ENCODE results near the gene ANGPTL8. TPM values are rescaled to one million over a fixed set of nuclear protein-coding genes. Genes with fewer than 3 reads are reported as not detected.

ANGPTL8 gene
- total and polyA plus RNA-seq, 10 of the 15 experiments (the other 5 are each of a cell fraction or from before 2014, with no cell fraction given) = not detected

GRCh38 chr19:11265785-11266236 is 26.4 kb downstream of the ANGPTL8 start:
- Histone ChIP-seq H3K4me1 (ENCODE audit: control insufficient read depth, insufficient read depth, low read length) (peaks cover 5% of the 10 kb centered on the region; the same call in 1 of the 2 replicates), H3K36me3 (ENCODE audit: control insufficient read depth in 2 of 2, insufficient read depth in 2 of 2, low read length in 1 of 2) (no peaks in the 10 kb centered on the region), H3K27me3 (replicated peaks in 1 of 2; ENCODE audit: control insufficient read depth in 2 of 2, insufficient read depth in 2 of 2, low read length in 1 of 2) (no peaks in the 10 kb centered on the region), H3K9ac (ENCODE audit: control insufficient read depth, insufficient read depth, low read length) (no peak overlapping the region), H3K27ac (ENCODE audit: control insufficient read depth, insufficient read depth) (no peak overlapping the region), H2AFZ (ENCODE audit: control insufficient read depth, low read depth, low read length) (no peak overlapping the region), H3K79me2 (ENCODE audit: control insufficient read depth, insufficient read depth, low read length) (no peaks in the 10 kb centered on the region), H3K4me2 (ENCODE audit: control insufficient read depth, insufficient read depth) (no peak overlapping the region), H3K9me3 (replicated peaks; ENCODE audit: control insufficient read depth, insufficient read depth, low read length) (no peaks in the 10 kb centered on the region), H4K20me1 (ENCODE audit: control insufficient read depth, insufficient read depth) (no peaks in the 10 kb centered on the region), H3K4me3 (no peak overlapping the region)
- ChIA-PET RAD21 (ENCODE audit: unreplicated experiment) (no interaction called here), SMC1A (ENCODE audit: uncharacterized antibody, unreplicated experiment) (interaction anchor here (0.5 to 1.3 kb wide), 2 partner anchors 15 to 111 kb away, joined by 3 to 4 read pairs; no protein-coding TSS in a partner anchor), CTCF (interaction anchor here (1.0 kb wide), 1 partner anchor 14 kb away, joined by 3 read pairs; no protein-coding TSS in a partner anchor), POLR2A (interaction anchor here (0.6 kb wide), 1 partner anchor 264 kb away, joined by 5 read pairs; no protein-coding TSS in a partner anchor)
- intact Hi-C loops (cut with micrococcal nuclease; ENCODE audit: unreplicated experiment) = no loop called here
- in situ Hi-C loops (cut with MboI) = no loop called here
- BruUV-seq (replicated peaks) = no TSS peak
- no peak for ATAC-seq
- no peak for DNase-seq (ENCODE audit: low read depth, low spot score)
- no peak for TF ChIP-seq PKNOX1 (IDR thresholded peaks at IDR 0.05)
- no peak for TF ChIP-seq SUZ12 (IDR thresholded peaks at IDR 0.05; ENCODE audit: unreplicated experiment)
- TF ChIP-seq CTCF (IDR thresholded peaks at IDR 0.05 in 2 of 3, conservative IDR thresholded peaks at IDR 0.05 in 1 of 3; ENCODE audit: control insufficient read depth in 2 of 3, extremely low read depth in 1 of 3, insufficient read depth in 1 of 3, low read depth in 3 of 3, low read length in 3 of 3) = no peak
- TF ChIP-seq E2F8 (IDR thresholded peaks at IDR 0.05; ENCODE audit: low read depth, partially characterized antibody) = no peak
- TF ChIP-seq FOXK2 (IDR thresholded peaks at IDR 0.05) = no peak
- TF ChIP-seq ZNF592 (IDR thresholded peaks at IDR 0.05) = no peak
- no peak for TF ChIP-seq GATAD2B (conservative IDR thresholded peaks at IDR 0.05; ENCODE audit: low read depth)
- no peak for TF ChIP-seq IKZF1 (conservative IDR thresholded peaks at IDR 0.05)
- no peak for TF ChIP-seq SREBF2 (IDR thresholded peaks at IDR 0.05; ENCODE audit: low read length)
- TF ChIP-seq RELA (IDR thresholded peaks at IDR 0.05; ENCODE audit: borderline replicate concordance, partially characterized antibody) = no peak
- TF ChIP-seq NRF1 (conservative IDR thresholded peaks at IDR 0.05; ENCODE audit: low read depth, low read length) = no peak
- no peak for FAIRE-seq
- WGBS (ENCODE audit: insufficient coverage, insufficient replicate concordance, low lambda C conversion rate, missing lambda C conversion rate) = 27% methylated on average over 11 of the region's 11 CpGs

Measured in GM12878 (cell line).